Keratinocyte (primary cell): Measurements from ENCODE around the gene PAGE2B. TPM values are rescaled to one million over a fixed set of nuclear protein-coding genes. Genes with fewer than 3 reads are reported as not detected.

Experiments
- DNase-seq: peaks from one replicate; pipeline ENCODE4 v3.0.0-alpha.2; 2011; ENCODE audit warnings: low read depth, missing footprints, low spot score
- FAIRE-seq: peaks from 2 replicates; lab custom pipeline; 2011; peaks lifted over from hg19 to GRCh38; lab: Jason Lieb, UNC
- H2AFZ ChIP-seq: 2 replicates; pipeline ENCODE4 v1.6.0; 2012; ENCODE audit warnings: low read length, control low read depth, inconsistent platforms; ENCODE audit not compliant: control insufficient read depth
- H3K27ac ChIP-seq: 2 replicates; pipeline ENCODE4 v1.5.1; 2011; ENCODE audit warnings: low read length; ENCODE audit not compliant: control insufficient read depth, insufficient read depth
- H3K27me3 ChIP-seq: 3 replicates; pipeline ENCODE4 v1.6.0; 2011; ENCODE audit warnings: low read length; ENCODE audit not compliant: control insufficient read depth, insufficient read depth; ENCODE audit errors: extremely low read depth
- H3K36me3 ChIP-seq, 2 experiments: 2 replicates in 1 of 2; 3 replicates in 1 of 2; pipeline ENCODE4 v1.5.1; 2011; ENCODE audit warnings: low read length in 2 of 2, mild to moderate bottlenecking in 1 of 2; ENCODE audit not compliant: control insufficient read depth in 2 of 2, insufficient read depth in 2 of 2; ENCODE audit errors: extremely low read depth in 1 of 2
- H3K4me1 ChIP-seq: 3 replicates; pipeline ENCODE4 v1.5.1; 2011; ENCODE audit warnings: low read length; ENCODE audit not compliant: control insufficient read depth, insufficient read depth; ENCODE audit errors: extremely low read depth
- H3K4me2 ChIP-seq: 3 replicates; pipeline ENCODE4 v1.6.0; 2011; ENCODE audit warnings: low read depth, low read length; ENCODE audit not compliant: control insufficient read depth, insufficient read depth; ENCODE audit errors: extremely low read depth
- H3K4me3 ChIP-seq, 3 experiments: fragments of 200-600 bp in 1 of 3; sonication (generic) in 1 of 3; 2 replicates in 2 of 3; 3 replicates in 1 of 3; pipeline ENCODE4 v1.5.1; 2011 to 2016; ENCODE audit warnings: low read length in 3 of 3, mild to moderate bottlenecking in 3 of 3, control low read depth in 2 of 3, inconsistent platforms in 1 of 3, low read depth in 1 of 3, mixed read lengths in 1 of 3, mixed run types in 1 of 3, moderate library complexity in 1 of 3; ENCODE audit not compliant: control insufficient read depth in 2 of 3, insufficient read depth in 2 of 3; ENCODE audit errors: extremely low read depth in 1 of 3
- H3K79me2 ChIP-seq: 2 replicates; pipeline ENCODE4 v1.6.0; 2012; ENCODE audit warnings: low read length; ENCODE audit not compliant: control insufficient read depth, insufficient read depth
- H3K9ac ChIP-seq: 3 replicates; pipeline ENCODE4 v1.6.0; 2011; ENCODE audit warnings: low read length; ENCODE audit not compliant: control insufficient read depth, insufficient read depth; ENCODE audit errors: extremely low read depth
- H3K9me1 ChIP-seq: 3 replicates; pipeline ENCODE4 v1.6.0; 2011; ENCODE audit warnings: low read length; ENCODE audit not compliant: control insufficient read depth, insufficient read depth; ENCODE audit errors: extremely low read depth
- H3K9me3 ChIP-seq: 2 replicates; pipeline ENCODE4 v1.5.1; 2012; ENCODE audit warnings: low read depth, low read length; ENCODE audit not compliant: control insufficient read depth
- H4K20me1 ChIP-seq: 3 replicates; pipeline ENCODE4 v1.6.0; 2011; ENCODE audit warnings: low read length; ENCODE audit not compliant: control insufficient read depth, insufficient read depth; ENCODE audit errors: extremely low read depth
- CTCF ChIP-seq, 3 experiments: IDR thresholded peaks in 1 of 3; conservative IDR thresholded peaks in 1 of 3; optimal IDR thresholded peaks in 1 of 3; 2 replicates in 2 of 3; 3 replicates in 1 of 3; pipeline versions ENCODE3 to v1.5.1; 2011; ENCODE audit warnings: low read length in 3 of 3, mild to moderate bottlenecking in 3 of 3, moderate library complexity in 2 of 3, control low read depth in 1 of 3, inconsistent platforms in 1 of 3; ENCODE audit not compliant: insufficient read depth in 2 of 3; ENCODE audit errors: extremely low read depth in 1 of 3
- EZH2 ChIP-seq: IDR thresholded peaks from one replicate; pipeline ENCODE4 v1.6.1; 2012; ENCODE audit warnings: inconsistent platforms, mild to moderate bottlenecking, low read length, moderate library complexity
- dilution Hi-C: fragments of 300-500 bp; cut with MboI; formaldehyde crosslinking; loops from one replicate; pipeline ENCODE4 v1.7.0; 2020; ENCODE audit warnings: low sequenced_read_pairs; ENCODE audit not compliant: extremely low pct_ligation_motif_present
- polyA plus RNA-seq, 5 experiments: library from polyadenylated mRNA; depleted of rRNA in 3 of 5; stranded (reverse) in 3 of 5; stranded (forward) in 1 of 5; unstranded in 1 of 5; fragments of >200 nt; gene quantifications; 1 replicate in 1 of 5; 2 replicates in 3 of 5; 3 replicates in 1 of 5; pipeline versions ENCODE4 v1.2.1 to v1.2.3, GENCODE V29; 2011 to 2012; ENCODE audit warnings: missing spikeins in 2 of 5, low read depth in 1 of 5, low replicate concordance in 1 of 5

PAGE2B gene
- polyA plus RNA-seq, 1 donor (not counting 4 experiments of a cell fraction or from before 2014, with no cell fraction given), result not detected

DNA sequence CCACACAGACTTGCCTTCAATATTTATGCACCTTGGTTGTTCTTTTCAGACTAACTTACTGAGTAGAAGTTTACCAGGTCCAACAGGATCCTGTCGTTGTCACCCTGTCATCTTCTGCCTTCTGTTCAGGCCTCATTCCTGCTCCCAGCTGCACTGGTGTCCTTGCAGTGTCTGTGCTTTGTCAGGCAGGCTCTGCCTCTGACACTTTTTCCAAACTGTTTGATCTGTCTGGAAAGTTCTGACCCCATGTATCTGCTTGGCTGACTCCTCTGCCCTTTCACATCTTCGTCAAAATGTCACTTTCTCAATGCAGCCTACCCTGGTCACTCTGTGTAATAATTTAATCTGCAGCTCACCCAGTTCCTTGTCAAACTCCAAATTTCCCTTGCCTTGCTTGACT is 23.9 kb downstream of the PAGE2B start:
- Histone ChIP-seq H2AFZ (no peak overlapping the region), H3K9me1 (no peaks in the 10 kb centered on the region), H3K27me3 (no peaks in the 10 kb centered on the region), H3K4me3 (no peak overlapping the region), H3K9ac (no peak overlapping the region), H3K36me3 (no peaks in the 10 kb centered on the region), H4K20me1 (no peaks in the 10 kb centered on the region), H3K4me2 (no peak overlapping the region), H3K79me2 (no peaks in the 10 kb centered on the region), H3K27ac (no peak overlapping the region), H3K9me3 (no peaks in the 10 kb centered on the region), H3K4me1 (no peaks in the 10 kb centered on the region)
- TF ChIP-seq CTCF (optimal IDR thresholded peaks at IDR 0.05 in 1 of 3, IDR thresholded peaks at IDR 0.05 in 1 of 3, conservative IDR thresholded peaks at IDR 0.05 in 1 of 3; ENCODE audit: extremely low read depth in 1 of 3, insufficient read depth in 2 of 3, low read length in 3 of 3) (no peak), EZH2 (no peak)
- FAIRE-seq (no peak), DNase-seq (no peak)
- dilution Hi-C loops, result no loop called here

DNA sequence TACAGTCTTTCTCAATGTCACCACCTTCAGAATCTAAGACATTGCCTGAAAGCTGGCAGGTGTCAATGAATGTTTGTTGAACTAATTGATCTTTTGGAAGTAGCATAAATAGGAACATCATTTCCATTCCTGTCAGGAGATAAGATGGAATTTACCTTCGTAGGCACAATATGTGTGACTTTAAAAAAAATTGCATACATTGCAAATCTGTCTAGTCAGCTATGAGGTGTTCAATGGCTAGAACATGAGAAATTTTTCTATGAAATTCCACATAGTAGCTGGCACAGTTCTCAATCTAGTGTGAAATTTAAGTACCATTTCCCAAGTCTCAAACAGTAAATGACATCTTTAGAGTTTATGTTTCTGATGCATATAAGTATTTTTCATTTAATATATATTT is 24.3 kb downstream of the PAGE2B start:
- dilution Hi-C loops, result no loop called here
- Histone ChIP-seq H3K36me3 (no peaks in the 10 kb centered on the region), H4K20me1 (no peaks in the 10 kb centered on the region), H3K27me3 (no peaks in the 10 kb centered on the region), H3K9me1 (no peaks in the 10 kb centered on the region), H3K9me3 (no peaks in the 10 kb centered on the region), H3K9ac (no peak overlapping the region), H3K4me1 (no peaks in the 10 kb centered on the region), H3K4me3 (no peak overlapping the region), H3K4me2 (no peak overlapping the region), H2AFZ (no peak overlapping the region), H3K79me2 (no peaks in the 10 kb centered on the region), H3K27ac (no peak overlapping the region)
- DNase-seq (no peak), FAIRE-seq (no peak)
- TF ChIP-seq CTCF (optimal IDR thresholded peaks at IDR 0.05 in 1 of 3, IDR thresholded peaks at IDR 0.05 in 1 of 3, conservative IDR thresholded peaks at IDR 0.05 in 1 of 3; ENCODE audit: extremely low read depth in 1 of 3, insufficient read depth in 2 of 3, low read length in 3 of 3), result no peak
- TF ChIP-seq EZH2, result no peak
